ENCODE measurements around the gene RHOT2.

DNA sequence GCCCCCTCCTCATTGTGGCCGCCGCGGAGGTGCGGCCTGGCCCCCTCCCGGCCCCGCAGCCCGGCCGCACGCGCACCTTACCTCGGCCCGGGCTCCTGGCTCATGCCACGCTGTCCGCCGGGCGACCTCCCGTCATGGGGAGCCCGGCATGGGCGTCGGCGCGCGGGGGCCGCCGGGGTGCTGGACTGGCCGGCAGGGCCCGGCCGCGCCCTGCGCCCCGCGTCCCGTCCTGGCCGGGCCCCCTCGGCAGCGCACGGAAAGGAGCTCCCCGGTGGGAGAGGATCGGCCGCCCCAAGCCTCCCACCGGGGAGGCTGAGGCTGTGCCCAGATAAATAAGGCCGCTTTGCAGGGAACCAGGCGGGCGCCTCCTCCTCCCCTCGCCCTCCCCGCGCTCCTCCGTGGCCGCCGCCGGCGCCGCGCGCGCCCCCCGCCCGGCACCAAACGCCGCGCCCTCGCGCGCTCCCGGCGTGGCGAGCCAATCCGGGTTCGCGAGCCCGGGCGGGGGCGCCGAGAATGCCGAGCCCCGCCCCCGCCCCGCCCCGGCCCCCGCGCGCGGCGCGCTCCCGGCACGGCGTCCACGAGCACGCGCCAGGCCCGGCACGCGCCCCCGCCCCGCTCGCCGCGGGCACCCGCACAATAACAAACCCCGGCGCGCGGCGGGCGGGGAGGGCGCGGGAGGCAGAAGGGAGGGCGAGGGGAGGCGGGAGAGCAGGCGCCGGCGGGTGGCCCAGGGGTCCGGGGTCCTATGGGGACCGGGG, 37.7 kb downstream of the RHOT2 start, which contains the start of gene FBXL16:
- no peak for TF ChIP-seq CTCF (IDR thresholded peaks at IDR 0.05)
- TF ChIP-seq POLR2A (IDR thresholded peaks at IDR 0.05) = no peak

Measured in adrenal gland (tissue), 5 donors.